GM12873 (cell line): Measurements from ENCODE around the gene CD109.

ENCODE experiments used
- TF ChIP-seq, protein P1 (sequence below): IDR thresholded peaks from 2 replicates; pipeline ENCODE4 v1.5.1; 2012; ENCODE audit warnings: low read depth, mild to moderate bottlenecking, moderate library complexity, low read length, control low read depth; ENCODE audit not compliant: insufficient read depth; ENCODE audit errors: missing control alignments

Gene CD109

DNA sequence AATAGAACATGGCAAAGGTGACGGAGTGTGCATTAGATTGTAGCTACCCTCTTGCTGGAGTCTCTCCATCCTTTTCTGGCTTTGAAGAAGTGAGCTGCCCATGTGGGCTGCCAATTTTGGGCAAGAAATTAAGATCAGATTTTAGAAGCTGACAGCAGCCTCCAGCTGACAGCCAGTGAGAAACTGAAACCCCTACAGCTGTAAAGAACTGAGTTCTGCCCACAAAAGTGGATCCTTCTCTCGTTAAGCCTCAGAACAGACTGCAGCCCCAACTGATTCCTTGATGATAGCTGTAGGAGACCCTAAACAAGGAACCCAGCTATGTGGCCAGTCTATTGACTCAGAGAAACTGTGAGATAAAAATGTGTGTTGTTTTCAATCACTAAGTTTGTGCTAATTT, 134.1 kb downstream of the CD109 start:
- TF ChIP-seq, protein P1, sequence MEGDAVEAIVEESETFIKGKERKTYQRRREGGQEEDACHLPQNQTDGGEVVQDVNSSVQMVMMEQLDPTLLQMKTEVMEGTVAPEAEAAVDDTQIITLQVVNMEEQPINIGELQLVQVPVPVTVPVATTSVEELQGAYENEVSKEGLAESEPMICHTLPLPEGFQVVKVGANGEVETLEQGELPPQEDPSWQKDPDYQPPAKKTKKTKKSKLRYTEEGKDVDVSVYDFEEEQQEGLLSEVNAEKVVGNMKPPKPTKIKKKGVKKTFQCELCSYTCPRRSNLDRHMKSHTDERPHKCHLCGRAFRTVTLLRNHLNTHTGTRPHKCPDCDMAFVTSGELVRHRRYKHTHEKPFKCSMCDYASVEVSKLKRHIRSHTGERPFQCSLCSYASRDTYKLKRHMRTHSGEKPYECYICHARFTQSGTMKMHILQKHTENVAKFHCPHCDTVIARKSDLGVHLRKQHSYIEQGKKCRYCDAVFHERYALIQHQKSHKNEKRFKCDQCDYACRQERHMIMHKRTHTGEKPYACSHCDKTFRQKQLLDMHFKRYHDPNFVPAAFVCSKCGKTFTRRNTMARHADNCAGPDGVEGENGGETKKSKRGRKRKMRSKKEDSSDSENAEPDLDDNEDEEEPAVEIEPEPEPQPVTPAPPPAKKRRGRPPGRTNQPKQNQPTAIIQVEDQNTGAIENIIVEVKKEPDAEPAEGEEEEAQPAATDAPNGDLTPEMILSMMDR = no peak

DNA sequence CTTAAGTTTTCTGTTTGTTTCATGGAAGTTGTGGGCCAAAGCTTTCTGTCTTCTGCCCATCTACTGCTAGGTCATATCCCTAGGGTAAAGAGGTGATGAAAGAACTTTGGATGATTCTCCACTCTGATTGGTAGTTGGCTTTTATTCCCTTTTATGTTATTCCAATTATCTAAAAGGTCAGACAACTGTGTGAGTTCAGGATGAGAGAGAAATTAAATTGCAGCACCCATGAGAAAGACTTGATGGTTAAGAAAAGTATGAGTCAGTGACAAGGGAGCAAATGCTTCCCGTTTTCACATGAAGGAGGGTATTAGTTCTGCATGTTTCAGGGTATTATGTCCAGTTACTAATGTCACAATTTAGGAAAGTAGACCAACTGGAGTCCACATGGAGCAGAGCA, 136.3 kb downstream of the CD109 start:
- TF ChIP-seq, protein P1 = no peak

DNA sequence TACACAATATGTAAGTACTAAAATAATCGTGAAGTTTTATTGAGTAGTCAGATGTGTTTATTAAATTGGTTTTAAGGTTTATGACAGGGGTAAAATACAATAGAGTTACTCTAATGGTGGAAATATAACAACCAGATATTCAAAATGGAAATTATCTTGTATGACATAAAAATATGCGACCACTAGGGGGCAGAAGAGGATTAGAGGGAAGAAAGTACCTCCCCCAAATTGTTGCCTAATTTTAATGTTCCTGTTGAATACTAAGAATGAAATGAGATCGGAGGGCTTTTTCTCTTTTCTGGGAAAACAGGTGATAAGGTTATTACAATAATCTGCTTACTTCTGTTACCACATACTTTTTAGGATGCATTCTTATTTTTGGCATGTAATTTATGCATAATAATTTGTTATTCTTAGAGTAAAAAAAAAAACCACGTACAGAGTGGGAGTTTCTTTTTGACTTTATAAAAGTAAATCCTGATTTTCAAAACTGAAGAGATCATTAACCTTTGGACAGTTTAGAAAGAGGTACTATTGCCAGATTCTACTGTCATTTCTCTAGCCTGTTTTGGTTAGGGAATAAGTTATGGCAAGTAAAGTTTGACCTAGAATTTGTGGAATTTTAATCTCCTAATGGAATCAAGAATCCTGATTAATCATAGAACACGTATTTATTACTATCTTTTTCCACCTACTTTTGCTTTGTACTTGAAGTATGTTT, 159.2 kb downstream of the CD109 start:
- TF ChIP-seq, protein P1 = peak; percentile 55

DNA sequence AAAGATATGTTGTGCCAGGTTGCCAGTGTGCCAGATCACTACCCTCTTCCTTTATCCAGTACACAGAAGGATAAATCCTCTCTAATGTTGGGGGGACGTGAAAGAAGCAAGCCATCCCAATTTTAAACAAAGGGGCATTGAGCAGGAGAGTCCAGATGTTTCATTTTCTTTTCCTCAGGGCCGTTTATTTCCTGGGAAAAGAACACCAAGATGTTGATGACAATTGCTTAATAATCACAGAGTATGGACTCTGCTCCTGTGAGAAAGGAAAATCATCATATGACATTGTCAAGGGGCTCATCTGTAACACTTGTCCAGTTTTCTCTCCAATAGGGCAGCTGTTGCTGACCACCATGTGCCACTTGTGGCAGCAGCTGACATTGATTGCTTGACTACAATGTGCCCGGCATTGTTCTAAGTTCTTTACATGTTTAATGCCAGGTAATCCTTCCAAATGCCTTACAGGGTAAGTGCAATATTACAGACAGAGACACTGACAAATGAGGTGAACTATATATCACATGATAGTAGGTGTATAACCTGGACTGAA, 161.4 kb downstream of the CD109 start:
- TF ChIP-seq, protein P1 = no peak

DNA sequence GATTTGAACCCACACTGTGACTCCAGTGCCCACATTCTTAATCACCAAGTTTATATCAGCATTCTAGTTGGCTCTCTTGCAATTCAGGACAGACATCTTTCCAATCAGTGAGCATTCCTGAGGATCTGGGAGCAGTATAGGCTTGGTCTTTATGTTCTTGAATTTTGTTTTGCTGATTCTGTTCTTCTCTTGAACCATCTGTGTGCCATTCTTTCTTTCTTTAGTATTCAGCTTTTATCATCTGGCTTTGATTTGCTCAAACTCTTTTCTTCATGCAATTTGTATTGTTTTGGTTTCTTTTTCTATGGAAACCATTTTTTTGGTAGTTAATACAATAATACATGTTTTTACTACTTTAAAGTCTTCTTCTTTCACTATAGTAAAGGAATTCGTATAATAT, 162.4 kb downstream of the CD109 start:
- TF ChIP-seq, protein P1 = no peak

DNA sequence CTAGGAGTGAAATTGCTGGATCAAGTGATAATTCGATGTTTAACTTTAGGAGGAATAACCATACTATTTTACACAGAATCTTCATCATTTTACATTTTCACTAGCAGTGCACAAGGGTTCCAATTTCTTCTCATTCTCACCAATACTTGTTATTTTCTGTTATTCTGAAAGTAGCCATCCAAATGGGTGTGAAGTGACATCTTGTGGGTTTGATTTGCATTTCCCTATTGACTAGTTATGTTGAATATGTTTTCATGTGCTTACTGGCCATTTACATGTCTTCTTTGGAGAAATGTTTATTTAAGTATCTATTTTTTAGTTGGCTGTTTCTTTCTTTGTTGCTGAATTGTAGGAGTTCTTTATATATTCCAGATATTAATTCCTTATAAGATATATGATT, 164.3 kb downstream of the CD109 start:
- TF ChIP-seq, protein P1 = no peak

DNA sequence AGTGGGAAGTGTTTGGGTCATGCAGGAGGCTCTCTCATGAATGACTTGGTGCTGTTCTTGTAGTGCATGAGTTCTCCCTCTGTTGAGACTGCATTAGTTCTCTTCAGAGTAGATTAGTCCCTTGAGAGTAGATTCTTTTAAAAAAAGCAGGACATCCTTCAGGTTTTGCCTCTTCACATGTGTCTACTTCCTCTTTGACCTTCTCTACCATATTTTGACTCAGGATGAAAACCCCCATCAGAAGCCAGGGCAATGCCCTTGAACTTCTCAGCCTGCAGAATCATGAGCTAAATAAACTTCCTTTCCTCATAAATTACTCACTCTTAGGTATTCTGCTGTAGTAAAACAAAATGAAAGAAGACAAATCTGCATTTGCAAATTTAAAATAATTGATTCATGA, 170.3 kb downstream of the CD109 start:
- TF ChIP-seq, protein P1 = no peak
